Activated T-cell treated with anti-CD3 and anti-CD28 coated beads, Interleukin-2, amount 50 U/mL, for 48 hours (primary cell): ENCODE results near the gene CABP7.

ENCODE experiments used
- DNase-seq, 2 experiments: peaks; one replicate each; pipeline ENCODE4 v3.0.0-alpha.2; 2020

CABP7 gene

DNA sequence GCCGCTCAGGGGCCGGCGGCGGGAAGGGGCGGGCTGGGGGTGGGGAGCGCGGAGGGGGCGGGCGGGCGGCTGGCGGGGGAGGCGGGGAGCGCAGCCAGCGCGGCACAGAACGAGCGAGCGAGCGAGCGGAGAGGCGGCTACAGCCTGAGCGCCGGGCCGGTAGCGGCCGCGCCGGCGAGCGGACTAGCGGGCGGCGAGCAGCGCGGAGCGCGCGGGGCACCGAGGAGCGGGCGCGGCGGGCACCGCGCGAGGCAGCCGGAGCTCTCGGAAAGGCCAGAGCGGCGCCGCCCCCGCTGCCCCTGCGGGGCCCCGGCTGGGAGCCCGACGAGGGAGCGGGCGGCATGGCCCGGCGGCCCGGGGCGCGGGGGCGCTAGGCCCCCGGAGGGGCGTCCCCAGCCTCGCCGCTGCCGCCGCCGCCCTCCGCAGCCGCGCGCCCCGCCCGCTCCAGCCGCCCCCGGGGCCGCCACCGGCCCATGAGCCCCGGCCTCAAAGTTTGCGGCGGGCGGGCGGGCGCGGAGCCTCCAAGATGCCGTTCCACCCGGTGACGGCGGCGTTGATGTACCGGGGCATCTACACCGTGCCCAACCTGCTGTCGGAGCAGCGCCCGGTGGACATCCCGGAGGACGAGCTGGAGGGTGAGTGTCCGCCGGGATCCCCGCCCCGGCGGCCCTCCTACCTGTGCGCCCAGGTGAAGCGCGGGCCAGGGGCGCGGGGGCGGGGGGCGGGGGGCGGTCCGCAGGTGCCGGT, at the start of gene CABP7:
Gene CABP7 (plus strand): TSS at position 105 of the 747 bp plus-strand sequence. CDS start 422 bp downstream, at position 527.
- DNase-seq = peak in 1 of 2 experiments; percentile 26

DNA sequence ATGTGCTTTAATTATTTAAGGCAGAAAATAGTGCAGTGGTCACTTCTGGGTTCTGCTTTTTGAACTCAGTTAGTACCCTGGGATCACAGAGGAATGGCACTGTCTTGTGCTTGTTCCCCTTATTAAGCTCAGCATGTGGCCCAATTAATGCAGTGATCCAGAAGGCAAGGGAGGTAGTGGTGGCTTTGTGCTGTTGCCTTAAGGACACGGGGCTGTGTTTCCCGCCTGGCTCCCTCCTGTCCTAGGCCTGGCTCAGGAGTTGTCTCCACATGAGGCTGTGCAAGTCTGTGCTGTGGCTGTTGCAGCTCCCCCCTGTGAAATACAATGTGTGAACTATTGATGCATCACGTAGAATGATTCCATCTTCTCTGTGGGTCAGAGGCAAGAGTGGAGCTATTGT, 49.2 kb upstream of the CABP7 start:
- DNase-seq = no peak

DNA sequence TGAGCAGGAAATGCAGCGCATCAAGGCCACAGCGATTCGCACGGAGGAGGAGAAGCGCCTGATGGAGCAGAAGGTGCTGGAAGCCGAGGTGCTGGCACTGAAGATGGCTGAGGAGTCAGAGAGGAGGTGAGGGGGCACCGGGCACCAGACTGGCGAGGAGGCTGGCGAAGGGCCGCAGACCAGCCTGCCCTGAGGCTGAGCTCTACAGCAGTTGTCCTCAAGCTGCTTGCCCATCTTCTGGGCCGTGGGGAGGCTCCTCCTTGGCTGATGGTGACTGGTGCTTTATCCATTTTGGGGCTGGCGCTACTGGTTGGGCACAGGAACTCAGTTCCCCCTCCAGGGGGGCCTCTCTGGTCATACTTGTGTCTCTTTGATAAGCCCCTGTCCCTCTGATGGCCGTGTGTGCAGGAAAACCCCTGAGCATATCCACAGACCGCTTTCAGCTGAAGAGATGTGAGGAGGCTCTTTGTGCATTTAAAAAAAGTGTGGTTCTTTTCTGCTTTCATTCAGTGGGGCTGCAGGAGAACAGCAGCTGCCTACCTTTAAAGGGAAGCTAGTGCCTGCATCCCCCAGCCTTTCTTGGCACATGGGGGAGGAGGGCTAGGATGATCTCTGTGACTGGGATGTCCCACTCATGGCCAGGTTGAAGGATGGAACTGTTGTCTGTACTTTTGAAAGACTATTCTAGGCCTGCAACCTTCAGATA, 46.3 kb upstream of the CABP7 start:
- DNase-seq = no peak

DNA sequence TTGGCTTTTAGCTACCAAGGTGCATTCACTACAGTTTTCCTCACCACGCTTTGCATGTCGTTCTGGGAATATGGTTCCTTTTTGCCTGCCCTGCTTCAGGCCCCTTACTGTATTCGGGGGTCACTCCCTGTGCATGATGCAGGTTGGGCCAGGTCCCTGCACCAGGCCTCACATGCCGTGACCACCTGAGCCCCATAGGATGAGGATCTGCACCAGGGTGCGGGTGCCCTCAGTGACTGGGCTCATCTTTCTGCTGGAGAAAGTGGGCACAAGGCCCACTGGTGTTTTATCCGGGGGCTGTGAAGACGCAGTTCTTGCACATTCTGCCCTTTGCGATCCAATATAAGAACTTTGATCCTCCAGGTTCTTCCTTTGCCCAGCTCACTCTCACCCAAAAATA, 45.7 kb upstream of the CABP7 start:
- no peak for DNase-seq

DNA sequence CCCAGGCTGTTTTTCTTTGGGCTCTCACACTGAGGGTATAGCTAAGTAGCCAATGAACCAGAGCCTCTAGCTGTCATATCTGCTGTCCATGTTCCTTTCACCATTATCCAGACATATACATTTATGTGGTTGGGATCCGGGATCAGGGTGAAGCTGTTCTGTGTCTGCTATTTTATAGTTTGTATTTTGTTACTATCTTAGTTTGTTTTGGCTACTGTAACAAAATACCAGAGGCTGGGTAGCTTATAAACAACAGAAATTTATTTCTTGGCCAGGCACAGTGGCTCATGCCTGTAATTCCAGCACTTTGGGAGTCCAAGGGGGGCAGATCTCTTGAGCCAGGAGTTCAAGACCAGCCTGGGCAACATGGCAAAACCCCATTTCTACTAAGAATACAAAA, 40.5 kb upstream of the CABP7 start:
- no peak for DNase-seq

DNA sequence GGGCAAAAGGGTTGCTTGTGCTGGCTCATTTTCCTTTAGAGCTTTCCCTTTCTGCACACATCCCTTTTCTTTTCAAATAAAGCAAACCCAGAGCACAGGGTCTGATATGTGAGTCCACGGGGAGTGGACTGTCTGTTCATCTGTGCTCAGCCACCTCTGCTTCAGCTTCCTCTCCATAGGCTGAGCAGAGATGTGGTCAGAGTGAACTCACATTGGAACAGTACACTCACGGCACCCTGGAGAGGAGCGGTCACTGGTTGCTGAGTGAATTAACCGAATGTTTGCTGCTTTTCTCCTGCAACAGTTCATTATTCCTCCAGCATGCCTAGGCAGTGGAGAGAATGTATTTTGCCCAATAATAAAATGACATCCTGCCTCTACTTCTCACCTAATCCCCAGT, 36.3 kb upstream of the CABP7 start:
- no peak for DNase-seq

- no peak for DNase-seq
Observed at GRCh38 chr22:29684244-29684643, 35.6 kb upstream of the CABP7 start.

- no peak for DNase-seq
Observed at GRCh38 chr22:29689206-29689879, 30.5 kb upstream of the CABP7 start.

DNA sequence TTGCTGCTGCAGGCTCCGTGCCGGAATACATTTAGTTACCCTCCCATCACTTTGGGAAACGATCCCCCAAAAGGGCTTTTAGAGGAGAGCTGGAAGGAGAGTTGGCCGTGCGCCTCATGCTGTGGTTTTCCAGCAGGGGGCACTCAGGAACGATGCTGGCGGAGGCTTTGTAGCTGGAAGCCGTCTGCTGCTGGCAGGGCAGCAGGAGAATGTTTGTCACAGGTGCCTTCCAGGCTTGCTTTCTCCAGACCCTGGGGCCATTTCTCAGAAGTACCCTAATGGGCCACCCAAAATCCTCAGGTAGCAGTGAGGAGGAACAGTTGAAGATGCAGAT, 30.0 kb upstream of the CABP7 start:
- DNase-seq = peak; percentile 54 to 57

GRCh38 chr22:29690476-29690875, 29.3 kb upstream of the CABP7 start:
- no peak for DNase-seq

DNA sequence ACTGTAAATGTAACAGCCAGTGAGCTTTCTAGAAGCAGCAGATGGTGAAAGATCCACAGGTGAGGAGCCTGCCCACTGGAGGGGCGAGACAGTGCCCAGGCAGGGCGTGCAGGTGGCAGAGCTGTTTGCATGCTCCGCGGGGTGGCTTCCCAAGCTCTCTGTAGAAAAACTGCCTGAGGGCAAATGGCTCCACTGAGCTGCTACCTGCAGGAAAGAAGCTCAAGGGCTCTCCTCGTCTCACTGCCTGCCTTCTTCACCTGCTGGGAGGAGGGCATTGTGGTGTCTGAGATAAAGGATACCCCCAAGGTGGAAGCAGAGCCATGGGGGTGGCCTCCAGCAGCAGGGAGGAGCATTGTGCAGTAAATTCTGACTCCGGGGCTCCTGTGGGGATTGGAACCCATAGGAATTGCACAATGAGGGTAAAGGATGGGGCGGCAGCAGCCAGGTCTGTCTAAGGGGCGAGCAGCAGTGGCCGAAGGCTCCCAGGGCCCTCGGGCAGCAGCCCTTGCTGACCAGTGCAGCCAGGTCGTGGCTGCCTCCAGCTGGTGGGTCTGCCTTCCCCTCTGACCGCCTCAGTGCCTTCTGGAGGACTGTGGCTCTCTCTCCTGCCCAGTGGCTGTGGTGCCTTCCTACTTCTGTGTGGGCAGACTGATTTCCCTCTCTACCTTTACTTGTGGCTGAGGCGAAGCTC, 28.0 kb upstream of the CABP7 start:
- no peak for DNase-seq

- DNase-seq = no peak
Observed at GRCh38 chr22:29692327-29692640, 27.5 kb upstream of the CABP7 start.

DNA sequence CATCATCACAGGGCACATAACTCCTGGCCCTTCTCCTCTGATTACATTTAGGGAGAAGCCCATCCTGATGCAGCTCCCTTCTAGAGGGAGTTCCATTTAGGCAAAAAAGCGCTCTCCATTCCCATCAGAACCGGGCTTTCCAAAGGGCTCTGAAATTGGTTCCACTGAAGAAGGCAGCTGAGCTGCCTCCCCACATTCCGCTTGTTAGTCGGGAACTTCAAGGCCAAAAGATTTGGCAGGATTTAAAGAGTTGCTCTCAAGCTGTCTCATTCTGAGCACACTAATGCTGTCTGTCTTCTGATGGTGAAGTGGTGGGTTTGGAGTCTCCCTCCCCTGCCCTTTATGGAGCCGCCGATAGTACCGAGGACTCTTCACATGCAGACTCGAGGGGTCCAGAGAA, 26.6 kb upstream of the CABP7 start:
- DNase-seq = no peak

- no peak for DNase-seq
Observed at GRCh38 chr22:29693671-29694070, 26.1 kb upstream of the CABP7 start.

DNA sequence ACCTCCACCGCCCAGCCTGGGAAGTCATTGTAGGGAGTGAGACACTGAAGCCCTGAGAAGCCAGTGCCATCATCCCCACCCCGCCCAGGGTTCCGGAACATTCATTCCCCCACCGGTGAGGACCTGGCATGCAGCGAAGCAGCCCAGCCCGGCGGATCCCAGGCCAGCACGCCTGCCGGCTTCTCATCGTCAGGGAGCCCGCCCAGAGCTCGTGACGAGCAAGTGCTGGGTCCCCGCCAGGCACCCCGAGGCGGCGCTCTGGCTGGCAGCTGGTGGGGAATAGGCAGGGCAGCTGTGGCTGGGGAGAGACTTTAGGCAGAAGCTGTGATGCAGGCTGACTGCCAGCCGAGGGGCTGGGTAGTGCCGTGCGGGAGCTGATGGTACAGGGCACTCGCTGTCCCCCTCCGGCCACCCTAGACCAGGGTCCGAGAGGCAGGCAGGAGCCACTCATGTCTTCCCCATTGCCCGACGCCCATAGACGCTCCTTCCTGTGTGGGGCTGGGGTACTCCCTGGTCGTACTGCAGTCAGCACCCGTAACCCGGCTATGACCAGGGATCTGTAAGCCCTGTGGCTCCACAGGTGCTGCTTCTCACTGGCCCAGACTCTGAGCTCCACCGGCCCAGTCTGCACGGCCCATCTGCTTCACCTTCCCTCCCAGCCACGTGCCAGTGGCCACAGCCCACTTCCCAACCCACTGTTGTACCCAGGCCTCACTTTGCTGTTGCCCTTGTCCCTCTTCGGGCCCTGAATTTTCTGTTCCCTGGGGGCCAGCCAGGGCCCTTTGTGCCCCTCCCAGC, 24.5 kb upstream of the CABP7 start:
- DNase-seq = no peak

- DNase-seq = no peak
Observed at GRCh38 chr22:29697853-29698598, 21.8 kb upstream of the CABP7 start.

DNA sequence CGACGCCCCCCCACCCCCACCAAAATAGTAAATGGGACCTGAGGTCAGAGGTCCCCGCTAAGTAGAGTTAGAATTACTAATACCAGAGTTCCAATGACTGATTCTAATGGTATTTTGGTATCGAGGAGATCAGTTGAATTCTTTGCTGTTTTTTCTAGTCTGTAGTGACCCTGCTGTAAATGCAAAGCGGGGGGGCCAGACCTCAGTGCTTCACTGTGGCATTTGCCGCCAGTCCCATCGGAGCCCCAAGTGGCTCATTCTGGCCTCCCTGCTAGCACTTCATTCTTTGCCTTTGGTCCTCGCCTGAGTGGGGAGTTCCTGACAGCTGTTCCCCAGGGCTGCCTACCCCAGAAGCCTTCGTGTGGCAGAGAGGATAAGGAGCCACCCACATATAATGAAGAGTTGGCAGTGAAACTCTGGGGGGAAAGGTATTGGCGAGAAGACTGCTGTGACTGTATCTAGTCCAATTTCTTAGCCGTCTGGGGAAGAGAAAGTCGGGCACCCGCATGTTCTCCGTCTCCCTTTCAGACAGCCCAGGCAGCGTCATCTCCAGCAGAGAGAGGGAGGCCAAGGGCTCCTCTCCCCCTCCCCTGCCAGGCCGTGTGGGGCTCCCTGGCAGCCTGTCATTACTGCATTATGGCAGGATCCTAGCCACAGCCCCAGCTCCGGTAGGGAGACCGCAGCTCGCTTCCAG, 19.4 kb upstream of the CABP7 start:
- no peak for DNase-seq

DNA sequence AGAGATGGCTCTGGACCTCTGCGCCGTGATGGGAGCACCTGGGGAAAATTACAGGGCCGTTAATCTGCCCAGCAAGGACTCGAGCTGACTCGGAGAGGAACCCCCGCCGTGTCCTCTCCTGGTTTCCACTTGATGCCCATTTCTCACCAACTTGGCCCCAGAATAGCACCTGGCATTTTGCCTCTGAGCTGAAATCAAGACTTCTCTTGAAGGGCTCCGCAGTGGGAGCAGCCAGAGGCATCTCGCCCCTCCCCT, 19.0 kb upstream of the CABP7 start:
- no peak for DNase-seq

GRCh38 chr22:29701155-29701999, 18.4 kb upstream of the CABP7 start:
- DNase-seq = peak in 1 of 2 experiments; percentile 34

DNA sequence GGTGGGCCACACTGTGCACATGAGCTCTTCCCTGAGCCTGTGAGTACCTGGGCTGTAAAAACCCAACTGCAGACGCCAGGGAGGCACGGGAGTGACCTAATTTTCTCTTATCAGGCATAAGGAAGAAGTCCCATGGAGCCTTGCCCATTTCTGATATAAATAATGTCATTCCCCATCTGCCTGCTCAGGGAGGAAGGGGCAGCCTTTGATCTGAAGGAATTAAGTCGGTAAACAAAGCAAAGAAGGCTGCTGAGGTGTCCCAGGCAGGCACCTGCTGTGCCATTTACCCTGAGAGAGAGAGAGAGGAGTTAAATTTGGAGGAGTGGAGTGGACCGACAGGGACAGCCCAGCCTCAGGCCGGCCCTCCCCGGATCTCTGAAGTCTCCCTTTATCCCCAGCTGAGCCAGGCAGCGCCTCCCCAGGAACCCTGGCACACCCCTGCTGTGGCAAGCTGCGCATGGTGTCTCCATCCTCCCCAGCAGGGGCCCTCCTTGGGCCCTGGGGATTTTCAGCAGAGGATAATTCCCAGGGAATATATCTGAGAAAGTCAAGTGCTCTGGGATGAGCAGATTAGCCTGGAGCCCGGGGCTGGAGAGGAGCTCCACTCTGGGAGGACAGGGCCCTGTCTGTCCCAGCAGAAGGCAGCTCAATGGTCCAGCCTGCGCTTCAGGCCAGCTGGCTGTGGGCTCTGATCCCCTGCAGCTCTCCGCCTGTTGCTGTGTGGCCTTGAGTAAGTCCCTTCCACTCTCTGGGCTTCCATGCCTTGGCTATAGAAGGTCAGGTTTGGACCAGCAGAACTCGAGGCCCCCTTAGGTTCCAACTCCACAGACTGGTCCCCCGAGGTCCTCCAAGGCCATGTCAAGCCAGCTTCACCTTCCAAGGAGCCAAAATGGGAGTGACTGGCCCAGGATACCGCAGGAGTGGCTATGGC, 17.5 kb upstream of the CABP7 start:
- no peak for DNase-seq
